GM19023 (cell line): ENCODE results near the gene CDH4.
"Not testable (repeated sequence)": the region's sequence is repeated elsewhere in the genome, so short reads cannot be mapped to it uniquely, and the experiment has no call there.

Source experiments
- ATAC-seq: cut with Tn5 transposase; IDR thresholded peaks from one replicate; pipeline ENCODE4 v1.9.1; 2021; ENCODE audit warnings: mild to moderate bottlenecking, moderate library complexity; ENCODE audit not compliant: unreplicated experiment

Gene CDH4

GRCh38 chr20:61983965-61984364, 731.9 kb downstream of the CDH4 start:
- no peak for ATAC-seq

- ATAC-seq = not testable (repeated sequence)
Observed at GRCh38 chr20:61984431-61984830, 732.4 kb downstream of the CDH4 start.

DNA sequence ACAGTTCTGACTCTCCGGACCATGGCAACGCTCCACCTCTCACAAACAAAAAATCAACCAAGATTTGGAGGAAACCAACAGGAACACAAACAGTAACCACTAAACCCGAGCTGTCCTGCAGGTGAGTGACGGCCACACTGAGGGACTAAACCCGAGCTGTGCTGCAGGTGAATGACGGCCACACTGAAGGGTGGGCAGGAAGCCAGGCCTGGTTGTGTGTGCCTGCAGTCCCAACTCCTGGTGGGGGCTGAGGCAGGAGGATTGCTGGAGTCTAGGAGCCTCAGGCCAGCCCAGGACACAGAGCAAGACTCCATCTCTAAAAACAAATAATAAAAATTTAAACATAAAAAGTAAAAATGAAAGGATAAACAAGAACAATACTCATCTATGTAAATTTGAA, 733.0 kb downstream of the CDH4 start:
- ATAC-seq = no peak

GRCh38 chr20:61986762-61987321, 734.8 kb downstream of the CDH4 start:
- ATAC-seq = no peak

GRCh38 chr20:61988665-61989064, 736.6 kb downstream of the CDH4 start:
- no peak for ATAC-seq

GRCh38 chr20:61989741-61990140, 737.7 kb downstream of the CDH4 start:
- no peak for ATAC-seq
